GM08714 (cell line): Measurements from ENCODE around the gene EXOC2.

Source experiments
- H3K4me3 ChIP-seq: fragments of 200-500 bp; sonication (Bioruptor generic); 2 replicates; pipeline ENCODE4 v1.5.1; 2014; ENCODE audit warnings: mild to moderate bottlenecking, low read length, inconsistent platforms
- ZNF274 ChIP-seq: IDR thresholded peaks from 2 replicates; pipeline ENCODE4 v1.6.1; 2012; ENCODE audit warnings: mild to moderate bottlenecking, low read depth, low read length

The EXOC2 gene

GRCh38 chr6:641225-641985, 51.5 kb downstream of the EXOC2 start:
- no peak for TF ChIP-seq ZNF274

GRCh38 chr6:636488-636887, 56.5 kb downstream of the EXOC2 start:
- no peak overlapping the region for H3K4me3 ChIP-seq
- TF ChIP-seq ZNF274, result no peak

More at GRCh38 chr6:641225-641985, 51.5 kb downstream of the EXOC2 start:
- no peak overlapping the region for H3K4me3 ChIP-seq

- no peak for TF ChIP-seq ZNF274
Measured at GRCh38 chr6:635233-635632, 57.7 kb downstream of the EXOC2 start.

GRCh38 chr6:633611-634010, 59.3 kb downstream of the EXOC2 start:
- TF ChIP-seq ZNF274, result no peak
- no peak overlapping the region for H3K4me3 ChIP-seq

More at GRCh38 chr6:635233-635632, 57.7 kb downstream of the EXOC2 start:
- no peak overlapping the region for H3K4me3 ChIP-seq

- no peak overlapping the region for H3K4me3 ChIP-seq
- TF ChIP-seq ZNF274, result no peak
Measured at GRCh38 chr6:628766-629165, 64.2 kb downstream of the EXOC2 start.

- no peak for TF ChIP-seq ZNF274
Measured at GRCh38 chr6:626236-626635, 66.7 kb downstream of the EXOC2 start.

GRCh38 chr6:624979-625378, 68.0 kb downstream of the EXOC2 start:
- H3K4me3 ChIP-seq, result no peak overlapping the region

More at GRCh38 chr6:626236-626635, 66.7 kb downstream of the EXOC2 start:
- H3K4me3 ChIP-seq, result no peak overlapping the region

GRCh38 chr6:622462-622861, 70.5 kb downstream of the EXOC2 start:
- no peak for TF ChIP-seq ZNF274
- H3K4me3 ChIP-seq, result no peak overlapping the region

More at GRCh38 chr6:624979-625378, 68.0 kb downstream of the EXOC2 start:
- no peak for TF ChIP-seq ZNF274

- no peak overlapping the region for H3K4me3 ChIP-seq
Measured at GRCh38 chr6:621931-622330, 71.0 kb downstream of the EXOC2 start.

GRCh38 chr6:620950-621349, 72.0 kb downstream of the EXOC2 start:
- no peak for TF ChIP-seq ZNF274
- no peak overlapping the region for H3K4me3 ChIP-seq

More at GRCh38 chr6:621931-622330, 71.0 kb downstream of the EXOC2 start:
- TF ChIP-seq ZNF274, result no peak

- no peak for TF ChIP-seq ZNF274
- H3K4me3 ChIP-seq, result no peak overlapping the region
Measured at GRCh38 chr6:620166-620565, 72.8 kb downstream of the EXOC2 start.

GRCh38 chr6:617456-618100, 75.4 kb downstream of the EXOC2 start:
- no peak for TF ChIP-seq ZNF274
- no peak overlapping the region for H3K4me3 ChIP-seq

GRCh38 chr6:613981-614380, 79.0 kb downstream of the EXOC2 start:
- no peak for TF ChIP-seq ZNF274

GRCh38 chr6:611928-612327, 81.0 kb downstream of the EXOC2 start:
- H3K4me3 ChIP-seq, result no peak overlapping the region
- TF ChIP-seq ZNF274, result no peak

More at GRCh38 chr6:613981-614380, 79.0 kb downstream of the EXOC2 start:
- H3K4me3 ChIP-seq, result no peak overlapping the region

- TF ChIP-seq ZNF274, result no peak
- H3K4me3 ChIP-seq, result no peak overlapping the region
Measured at GRCh38 chr6:610882-611281, 82.1 kb downstream of the EXOC2 start.
